HG03066 (cell line): ENCODE results near the gene STYXL1.

ENCODE experiments used
- ATAC-seq: cut with Tn5 transposase; IDR thresholded peaks from one replicate; pipeline ENCODE4 v1.9.1; 2021; ENCODE audit warnings: low read depth; ENCODE audit not compliant: unreplicated experiment

Gene STYXL1

GRCh38 chr7:75962607-75963380, 85.0 kb downstream of the STYXL1 start:
- ATAC-seq, result no peak

- no peak for ATAC-seq
These were observed 86.6 kb downstream of the STYXL1 start for GRCh38 chr7:75961218-75961617.

- no peak for ATAC-seq
These were observed 87.4 kb downstream of the STYXL1 start for GRCh38 chr7:75960372-75960771.

GRCh38 chr7:75958802-75959543, 88.8 kb downstream of the STYXL1 start:
- no peak for ATAC-seq

- ATAC-seq, result no peak
These were observed 90.6 kb downstream of the STYXL1 start for GRCh38 chr7:75957021-75957736.

- ATAC-seq, result no peak
These were observed 92.4 kb downstream of the STYXL1 start for GRCh38 chr7:75955331-75955955.

- ATAC-seq, result no peak
These were observed 93.9 kb downstream of the STYXL1 start for GRCh38 chr7:75953931-75954330.

- no peak for ATAC-seq
These were observed 94.4 kb downstream of the STYXL1 start for GRCh38 chr7:75953431-75953830.

- no peak for ATAC-seq
These were observed 96.3 kb downstream of the STYXL1 start for GRCh38 chr7:75951506-75951905.

GRCh38 chr7:75950111-75950681, 97.6 kb downstream of the STYXL1 start:
- ATAC-seq, result no peak

GRCh38 chr7:75948179-75948578, 99.6 kb downstream of the STYXL1 start:
- ATAC-seq, result no peak
